Upper lobe of right lung (tissue), 1 donor: Measurements from ENCODE around the gene ARL13B. TPM values are rescaled to one million over a fixed set of nuclear protein-coding genes. Genes with fewer than 3 reads are reported as not detected.
A peak's percentile ranks its signal among the peaks of the same experiment; 100 is the strongest.

Experiments used
- ATAC-seq: fragments of 200-7000 bp; cut with Tn5 transposase; one replicate; pipeline ENCODE4 v1.9.1; 2020; ENCODE audit warnings: mild to moderate bottlenecking, moderate library complexity
- DNase-seq: peaks from one replicate; pipeline ENCODE4 v3.0.0-alpha.2; 2020
- H3K27ac ChIP-seq: fragments of 200-600 bp; one replicate; pipeline ENCODE4 v1.8.0; 2022
- H3K27me3 ChIP-seq: fragments of 200-600 bp; one replicate; pipeline ENCODE4 v1.8.0; 2022; ENCODE audit warnings: mild to moderate bottlenecking
- H3K36me3 ChIP-seq: fragments of 200-600 bp; one replicate; pipeline ENCODE4 v1.8.0; 2022
- H3K4me1 ChIP-seq: fragments of 200-600 bp; one replicate; pipeline ENCODE4 v1.8.0; 2022
- H3K4me3 ChIP-seq: fragments of 200-600 bp; one replicate; pipeline ENCODE4 v1.8.0; 2022; ENCODE audit warnings: mild to moderate bottlenecking
- H3K9me3 ChIP-seq: fragments of 200-600 bp; one replicate; pipeline ENCODE4 v1.8.0; 2022
- intact Hi-C: fragments of 100-400 bp; cut with DNase I; formaldehyde crosslinking; loops from one replicate; pipeline ENCODE4 v1.11.0; 2022
- total RNA-seq: library from RNA; stranded (reverse); fragmentation: NEBNext Ultra II Directional; extraction: Animal tissue kit (Norgen Biotek cat#: 25700); gene quantifications from one replicate; pipeline ENCODE4 v1.2.1, GENCODE V29; 2021
- TF ChIP-seq, protein P1 (sequence below): fragments of 200-600 bp; IDR thresholded peaks from one replicate; pipeline ENCODE4 v1.8.0; 2022; ENCODE audit warnings: antibody characterized with exemption
- donor health status: DM: no; HTN: yes; CAD: no; lungs with severe emphysema.

ARL13B gene
- total RNA-seq, 1 donor from 2014 or later = 20.3 TPM

DNA sequence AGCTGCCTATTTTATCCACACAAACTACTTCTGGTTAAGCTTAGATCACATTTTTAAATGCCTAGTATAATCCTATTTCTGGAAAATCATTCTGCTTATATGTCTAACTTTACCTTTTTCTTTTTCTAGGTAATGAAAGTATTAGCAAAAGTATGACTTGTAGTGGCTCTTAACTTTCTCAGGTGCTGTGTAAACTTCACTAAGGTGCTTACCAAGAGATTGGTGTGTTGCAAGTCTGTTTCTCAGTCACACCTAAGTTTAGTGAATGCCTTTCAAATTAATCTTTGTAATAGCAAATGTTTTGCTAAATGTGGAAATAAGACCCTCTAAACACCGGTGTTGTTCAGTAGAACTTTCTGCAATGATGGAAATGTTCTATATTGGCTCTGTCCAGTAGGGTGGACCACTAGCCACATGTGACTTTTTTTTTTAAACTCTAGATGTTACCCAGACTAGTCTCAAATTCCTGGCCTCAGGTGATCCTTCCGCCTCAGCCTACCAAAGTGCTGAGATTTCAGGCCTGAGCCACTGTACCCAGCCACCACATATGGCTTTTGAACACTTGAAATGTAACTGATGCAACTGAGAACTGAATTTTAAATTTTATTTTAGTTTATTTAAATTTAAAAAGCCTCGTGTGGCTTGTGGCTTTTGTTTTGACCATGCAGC is 22.0 kb downstream of the ARL13B start:
- ATAC-seq = peak; percentile 83
- no peak for DNase-seq
- H3K27ac ChIP-seq = peak overlapping the region; percentile 71
- no peaks in the 10 kb centered on the region for H3K27me3 ChIP-seq
- H3K4me1 ChIP-seq = peaks cover 15% of the 10 kb centered on the region
- intact Hi-C loops = loop anchor here (10.0 kb wide), 1 partner anchor 63 kb away; the partner anchor contains the start of genes DHFR2 and NSUN3
- no peaks in the 10 kb centered on the region for H3K9me3 ChIP-seq
- no peak overlapping the region for H3K4me3 ChIP-seq
- TF ChIP-seq, protein P1, sequence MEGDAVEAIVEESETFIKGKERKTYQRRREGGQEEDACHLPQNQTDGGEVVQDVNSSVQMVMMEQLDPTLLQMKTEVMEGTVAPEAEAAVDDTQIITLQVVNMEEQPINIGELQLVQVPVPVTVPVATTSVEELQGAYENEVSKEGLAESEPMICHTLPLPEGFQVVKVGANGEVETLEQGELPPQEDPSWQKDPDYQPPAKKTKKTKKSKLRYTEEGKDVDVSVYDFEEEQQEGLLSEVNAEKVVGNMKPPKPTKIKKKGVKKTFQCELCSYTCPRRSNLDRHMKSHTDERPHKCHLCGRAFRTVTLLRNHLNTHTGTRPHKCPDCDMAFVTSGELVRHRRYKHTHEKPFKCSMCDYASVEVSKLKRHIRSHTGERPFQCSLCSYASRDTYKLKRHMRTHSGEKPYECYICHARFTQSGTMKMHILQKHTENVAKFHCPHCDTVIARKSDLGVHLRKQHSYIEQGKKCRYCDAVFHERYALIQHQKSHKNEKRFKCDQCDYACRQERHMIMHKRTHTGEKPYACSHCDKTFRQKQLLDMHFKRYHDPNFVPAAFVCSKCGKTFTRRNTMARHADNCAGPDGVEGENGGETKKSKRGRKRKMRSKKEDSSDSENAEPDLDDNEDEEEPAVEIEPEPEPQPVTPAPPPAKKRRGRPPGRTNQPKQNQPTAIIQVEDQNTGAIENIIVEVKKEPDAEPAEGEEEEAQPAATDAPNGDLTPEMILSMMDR = no peak
- H3K36me3 ChIP-seq = no peaks in the 10 kb centered on the region

DNA sequence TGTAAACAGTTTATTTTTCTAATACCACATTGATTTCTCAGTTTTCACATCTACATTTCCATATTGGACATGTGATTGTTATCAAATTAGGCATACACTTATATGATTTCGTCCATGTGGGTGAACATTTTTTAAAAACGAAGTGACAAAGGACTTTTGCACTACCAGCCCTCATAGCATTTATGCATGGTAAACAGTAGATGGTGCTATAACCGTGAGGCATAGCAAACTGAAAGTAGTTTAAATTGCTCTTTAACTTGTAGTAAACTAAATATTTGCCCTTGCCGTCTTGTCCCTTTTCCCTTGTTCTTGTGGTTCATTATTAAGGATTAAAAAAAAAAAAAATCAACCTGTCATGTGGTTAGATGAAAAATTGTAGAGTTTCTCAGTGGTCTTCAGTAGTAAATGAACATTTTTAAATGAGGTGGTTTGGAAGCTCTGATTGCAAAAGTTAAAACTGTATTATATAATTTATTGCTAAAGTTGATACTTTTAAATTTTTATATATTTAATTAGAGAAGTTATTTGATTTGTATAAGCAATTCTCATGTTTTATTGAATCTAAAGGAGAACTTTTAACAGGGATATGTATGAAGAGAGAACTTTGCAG is 24.5 kb downstream of the ARL13B start:
- Histone ChIP-seq H3K27ac (peak overlapping the region; percentile 0), H3K4me3 (peak overlapping the region; percentile 23), H3K36me3 (no peaks in the 10 kb centered on the region)

DNA sequence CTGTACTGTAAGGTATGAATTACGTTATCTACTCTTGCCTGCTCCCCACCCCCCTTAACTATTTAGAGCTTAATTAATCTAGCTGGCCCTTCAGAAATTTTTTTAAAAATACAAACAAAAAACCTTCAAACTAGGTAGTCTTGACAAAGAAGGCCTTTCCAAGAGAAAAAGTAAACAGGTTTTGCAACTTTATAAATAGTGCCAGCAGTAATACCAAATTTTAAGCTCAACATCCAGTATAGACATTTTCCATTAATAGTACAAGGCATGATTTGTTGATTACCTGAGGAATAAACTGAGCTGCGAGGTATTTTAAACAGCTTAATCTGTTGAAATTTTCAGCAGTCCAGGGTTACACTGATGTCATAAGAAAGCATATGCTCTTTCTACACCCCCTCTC is 28.3 kb downstream of the ARL13B start:
- DNase-seq (no peak), ATAC-seq (no peak)
- Histone ChIP-seq H3K27me3 (no peaks in the 10 kb centered on the region), H3K27ac (no peak overlapping the region), H3K9me3 (no peaks in the 10 kb centered on the region), H3K4me1 (peaks cover 7% of the 10 kb centered on the region), H3K36me3 (no peaks in the 10 kb centered on the region), H3K4me3 (no peak overlapping the region)
- TF ChIP-seq, protein P1 = no peak
- intact Hi-C loops = loop anchor here (10.0 kb wide), 1 partner anchor 57 kb away; the partner anchor contains the start of genes DHFR2 and NSUN3

More for the DNA sequence above, 24.5 kb downstream of the ARL13B start:
- ATAC-seq = peak; percentile 88
- TF ChIP-seq, protein P1 = peak; percentile 88
- intact Hi-C loops = loop anchor here (10.0 kb wide), 1 partner anchor 60 kb away; the partner anchor contains the start of genes DHFR2 and NSUN3
- Histone ChIP-seq H3K27me3 (no peaks in the 10 kb centered on the region), H3K4me1 (peaks cover 15% of the 10 kb centered on the region), H3K9me3 (no peaks in the 10 kb centered on the region)
- no peak for DNase-seq

DNA sequence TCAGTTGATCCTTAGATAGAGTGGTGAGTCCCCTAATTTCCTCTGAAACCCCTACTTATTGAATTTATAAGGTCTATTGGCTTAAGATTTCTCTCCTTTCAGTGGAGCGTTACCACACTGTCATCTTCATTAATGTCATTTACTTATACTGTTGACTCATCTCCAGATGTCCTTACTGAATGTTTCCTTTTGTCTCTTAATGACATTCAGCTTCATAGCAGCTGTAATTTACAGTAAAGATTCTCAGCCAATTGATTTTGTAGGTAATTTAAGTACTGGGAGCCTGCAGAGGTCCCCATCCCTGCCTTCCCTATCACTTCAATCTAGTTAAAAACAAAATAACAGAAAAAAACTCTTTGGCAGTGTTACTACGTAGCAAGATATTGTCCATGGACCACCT is 29.7 kb downstream of the ARL13B start:
- H3K36me3 ChIP-seq = no peaks in the 10 kb centered on the region
- no peak overlapping the region for H3K27ac ChIP-seq
- DNase-seq = no peak
- no peaks in the 10 kb centered on the region for H3K9me3 ChIP-seq
- ATAC-seq = no peak
- intact Hi-C loops = loop anchor here (10.0 kb wide), 1 partner anchor 55 kb away; the partner anchor contains the start of genes DHFR2 and NSUN3
- H3K4me3 ChIP-seq = no peak overlapping the region
- peaks cover 7% of the 10 kb centered on the region for H3K4me1 ChIP-seq
- no peaks in the 10 kb centered on the region for H3K27me3 ChIP-seq
- TF ChIP-seq, protein P1 = no peak

DNA sequence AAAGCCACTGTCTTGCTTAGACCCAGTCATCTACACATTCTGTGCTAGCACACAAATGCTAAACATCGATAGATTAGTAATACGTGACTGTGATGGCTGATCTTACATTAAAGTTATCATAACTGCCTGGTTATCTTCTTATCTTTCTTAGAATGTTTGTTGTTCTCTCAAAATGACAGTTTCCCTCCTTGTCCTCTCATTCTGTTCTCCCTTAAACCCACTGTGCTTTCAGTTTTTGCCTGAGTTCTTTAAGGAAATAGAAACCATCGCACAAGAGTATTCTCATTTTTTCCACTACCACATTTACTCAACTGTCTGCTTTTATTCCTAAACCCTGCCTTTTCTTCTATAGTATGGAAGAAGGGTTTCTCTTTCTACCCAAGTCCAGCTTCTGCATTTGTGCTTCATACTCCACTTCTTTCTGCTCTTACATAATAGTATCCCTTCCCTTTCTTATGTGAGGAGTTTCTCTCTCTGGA is 31.3 kb downstream of the ARL13B start:
- Histone ChIP-seq H3K27ac (no peak overlapping the region), H3K27me3 (no peaks in the 10 kb centered on the region), H3K9me3 (no peaks in the 10 kb centered on the region), H3K36me3 (no peaks in the 10 kb centered on the region), H3K4me1 (no peaks in the 10 kb centered on the region), H3K4me3 (no peak overlapping the region)
- peak; percentile 59 for ATAC-seq
- intact Hi-C loops = no loop called here
- no peak for DNase-seq
- TF ChIP-seq, protein P1 = no peak
